ENCODE measurements around the gene CYB561D1. TPM values are rescaled to one million over a fixed set of nuclear protein-coding genes. Genes with fewer than 3 reads are reported as not detected.

Gene CYB561D1
- total and polyA plus RNA-seq, 2 of the 13 experiments (the other 11 are each of a cell fraction or from before 2014, with no cell fraction given), result 3.9 to 4.1 TPM

- TF ChIP-seq ZNF687 (CRISPR knock-in tag; IDR thresholded peaks at IDR 0.05), result peak; percentile 61
- TF ChIP-seq ARID4A (CRISPR knock-in tag; IDR thresholded peaks at IDR 0.05; ENCODE audit: borderline replicate concordance), result peak; percentile 49; the same call in 1 of the 2 replicates
- TF ChIP-seq SALL1 (CRISPR knock-in tag; IDR thresholded peaks at IDR 0.05), result 0 out of 2 replicates have a peak, but pooled peaks have one; percentile 7
- no peak for TF ChIP-seq ZFP36L1 (CRISPR knock-in tag; IDR thresholded peaks at IDR 0.05)
- TF ChIP-seq SIN3A (IDR thresholded peaks at IDR 0.05; ENCODE audit: borderline replicate concordance, low read depth, low read length), result peak; percentile 62; the same call in 1 of the 2 replicates
- TF ChIP-seq ZNF777 (CRISPR knock-in tag; IDR thresholded peaks at IDR 0.05), result 0 out of 2 replicates have a peak, but pooled peaks have one; percentile 28
- TF ChIP-seq PRPF4 (IDR thresholded peaks at IDR 0.05; ENCODE audit: low read depth, low read length, poor library complexity, severe bottlenecking), result no peak
- TF ChIP-seq THAP11 (CRISPR knock-in tag; IDR thresholded peaks at IDR 0.05), result 0 out of 2 replicates have a peak, but pooled peaks have one; percentile 21
- TF ChIP-seq TRAFD1 (CRISPR knock-in tag; IDR thresholded peaks at IDR 0.05; ENCODE audit: borderline replicate concordance), result no peak
- no peak for TF ChIP-seq ZNF614 (CRISPR knock-in tag; IDR thresholded peaks at IDR 0.05; ENCODE audit: borderline replicate concordance)
- TF ChIP-seq SP4 (CRISPR knock-in tag; IDR thresholded peaks at IDR 0.05), result 0 out of 2 replicates have a peak, but pooled peaks have one; percentile 15
- TF ChIP-seq LRRFIP1 (CRISPR knock-in tag; conservative IDR thresholded peaks at IDR 0.05), result no peak
- TF ChIP-seq MATR3 (CRISPR knock-in tag; IDR thresholded peaks at IDR 0.05), result no peak
- TF ChIP-seq GFI1 (CRISPR knock-in tag; IDR thresholded peaks at IDR 0.05; ENCODE audit: borderline replicate concordance), result no peak
Measured at GRCh38 chr1:109509176-109510134, 15.6 kb downstream of the CYB561D1 start, which contains the start of gene AMIGO1 (continued).
